Transverse colon (tissue), 3 donors: Measurements from ENCODE around the gene SIT1.
"Not testable (repeated sequence)": the region's sequence is repeated elsewhere in the genome, so short reads cannot be mapped to it uniquely, and the experiment has no call there.

ENCODE experiments used
- POLR2A ChIP-seq: fragments of 450-650 bp; IDR thresholded peaks from one replicate; pipeline ENCODE4 v1.6.1; 2016; ENCODE audit warnings: antibody characterized with exemption, mild to moderate bottlenecking, moderate library complexity
- TF ChIP-seq, protein P1 (sequence below), 5 experiments: fragments of 200-600 bp in 3 of 5; fragments of 450-650 bp in 2 of 5; sonication (generic) in 3 of 5; IDR thresholded peaks; 1 replicate in 2 of 5; 2 replicates in 3 of 5; pipeline ENCODE4 v1.5.1; 2016 to 2017; ENCODE audit warnings: antibody characterized with exemption in 5 of 5, inconsistent platforms in 3 of 5, mild to moderate bottlenecking in 2 of 5, moderate library complexity in 1 of 5

- TF ChIP-seq POLR2A: not testable (repeated sequence)
- TF ChIP-seq, protein P1, sequence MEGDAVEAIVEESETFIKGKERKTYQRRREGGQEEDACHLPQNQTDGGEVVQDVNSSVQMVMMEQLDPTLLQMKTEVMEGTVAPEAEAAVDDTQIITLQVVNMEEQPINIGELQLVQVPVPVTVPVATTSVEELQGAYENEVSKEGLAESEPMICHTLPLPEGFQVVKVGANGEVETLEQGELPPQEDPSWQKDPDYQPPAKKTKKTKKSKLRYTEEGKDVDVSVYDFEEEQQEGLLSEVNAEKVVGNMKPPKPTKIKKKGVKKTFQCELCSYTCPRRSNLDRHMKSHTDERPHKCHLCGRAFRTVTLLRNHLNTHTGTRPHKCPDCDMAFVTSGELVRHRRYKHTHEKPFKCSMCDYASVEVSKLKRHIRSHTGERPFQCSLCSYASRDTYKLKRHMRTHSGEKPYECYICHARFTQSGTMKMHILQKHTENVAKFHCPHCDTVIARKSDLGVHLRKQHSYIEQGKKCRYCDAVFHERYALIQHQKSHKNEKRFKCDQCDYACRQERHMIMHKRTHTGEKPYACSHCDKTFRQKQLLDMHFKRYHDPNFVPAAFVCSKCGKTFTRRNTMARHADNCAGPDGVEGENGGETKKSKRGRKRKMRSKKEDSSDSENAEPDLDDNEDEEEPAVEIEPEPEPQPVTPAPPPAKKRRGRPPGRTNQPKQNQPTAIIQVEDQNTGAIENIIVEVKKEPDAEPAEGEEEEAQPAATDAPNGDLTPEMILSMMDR (IDR thresholded peaks at IDR 0.05): not testable (repeated sequence)
These were observed 9.3 kb downstream of the SIT1 start for GRCh38 chr9:35641478-35641877.
